SK-N-SH treated with all-trans-retinoic acid at 6 μM for 48 hours (cell line): ENCODE measurements around the gene QSOX1.

Experiments used
- ARNTL ChIP-seq: fragments of 450-650 bp; formaldehyde crosslinking; IDR thresholded peaks from 2 replicates; pipeline ENCODE4 v1.5.0; 2020; ENCODE audit warnings: low read depth, mild to moderate bottlenecking, moderate library complexity, borderline replicate concordance
- CREB5 ChIP-seq: fragments of 250-450 bp; sonication (Bioruptor Pico); IDR thresholded peaks from 2 replicates; pipeline ENCODE4 v1.5.1; 2020; ENCODE audit warnings: low read depth, mild to moderate bottlenecking, moderate library complexity
- GLIS3 ChIP-seq: fragments of 250-450 bp; sonication (Bioruptor Pico); IDR thresholded peaks from 2 replicates; pipeline ENCODE4 v1.5.0; 2020; ENCODE audit warnings: mild to moderate bottlenecking, moderate library complexity
- RARB ChIP-seq: fragments of 250-450 bp; sonication (Bioruptor Pico); IDR thresholded peaks from 2 replicates; pipeline ENCODE4 v1.8.0; 2021; ENCODE audit warnings: mild to moderate bottlenecking, moderate library complexity
- SNAI2 ChIP-seq: fragments of 250-450 bp; sonication (Bioruptor Pico); IDR thresholded peaks from 2 replicates; pipeline ENCODE4 v1.5.0; 2020; ENCODE audit warnings: mild to moderate bottlenecking, moderate library complexity
- ZFP30 ChIP-seq: fragments of 450-650 bp; formaldehyde crosslinking; IDR thresholded peaks from 2 replicates; pipeline ENCODE4 v1.5.0; 2022; ENCODE audit warnings: mild to moderate bottlenecking, moderate library complexity
- ZNF8 ChIP-seq: fragments of 450-650 bp; formaldehyde crosslinking; IDR thresholded peaks from 2 replicates; pipeline ENCODE4 v1.5.0; 2020; ENCODE audit warnings: mild to moderate bottlenecking, moderate library complexity
- TF ChIP-seq, protein P1 (sequence below): fragments of 250-450 bp; sonication (Bioruptor Pico); IDR thresholded peaks from 2 replicates; pipeline ENCODE4 v1.8.0; 2020; ENCODE audit warnings: mild to moderate bottlenecking, moderate library complexity, borderline replicate concordance
- TF ChIP-seq, protein P2 (sequence below): fragments of 250-450 bp; sonication (Bioruptor Pico); IDR thresholded peaks from 2 replicates; pipeline ENCODE4 v1.5.1; 2021; ENCODE audit warnings: mild to moderate bottlenecking, moderate library complexity

GRCh38 chr1:180143359-180143758 lies 11.3 kb upstream of the QSOX1 start:
- TF ChIP-seq GLIS3 (CRISPR knock-in tag) (no peak), ZNF8 (CRISPR knock-in tag) (no peak), RARB (CRISPR knock-in tag) (no peak), CREB5 (CRISPR knock-in tag) (no peak), ARNTL (CRISPR knock-in tag) (no peak), SNAI2 (CRISPR knock-in tag) (no peak), ZFP30 (CRISPR knock-in tag) (no peak)
- TF ChIP-seq, protein P1, sequence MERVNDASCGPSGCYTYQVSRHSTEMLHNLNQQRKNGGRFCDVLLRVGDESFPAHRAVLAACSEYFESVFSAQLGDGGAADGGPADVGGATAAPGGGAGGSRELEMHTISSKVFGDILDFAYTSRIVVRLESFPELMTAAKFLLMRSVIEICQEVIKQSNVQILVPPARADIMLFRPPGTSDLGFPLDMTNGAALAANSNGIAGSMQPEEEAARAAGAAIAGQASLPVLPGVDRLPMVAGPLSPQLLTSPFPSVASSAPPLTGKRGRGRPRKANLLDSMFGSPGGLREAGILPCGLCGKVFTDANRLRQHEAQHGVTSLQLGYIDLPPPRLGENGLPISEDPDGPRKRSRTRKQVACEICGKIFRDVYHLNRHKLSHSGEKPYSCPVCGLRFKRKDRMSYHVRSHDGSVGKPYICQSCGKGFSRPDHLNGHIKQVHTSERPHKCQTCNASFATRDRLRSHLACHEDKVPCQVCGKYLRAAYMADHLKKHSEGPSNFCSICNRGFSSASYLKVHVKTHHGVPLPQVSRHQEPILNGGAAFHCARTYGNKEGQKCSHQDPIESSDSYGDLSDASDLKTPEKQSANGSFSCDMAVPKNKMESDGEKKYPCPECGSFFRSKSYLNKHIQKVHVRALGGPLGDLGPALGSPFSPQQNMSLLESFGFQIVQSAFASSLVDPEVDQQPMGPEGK (CRISPR knock-in tag), result no peak
- TF ChIP-seq, protein P2, sequence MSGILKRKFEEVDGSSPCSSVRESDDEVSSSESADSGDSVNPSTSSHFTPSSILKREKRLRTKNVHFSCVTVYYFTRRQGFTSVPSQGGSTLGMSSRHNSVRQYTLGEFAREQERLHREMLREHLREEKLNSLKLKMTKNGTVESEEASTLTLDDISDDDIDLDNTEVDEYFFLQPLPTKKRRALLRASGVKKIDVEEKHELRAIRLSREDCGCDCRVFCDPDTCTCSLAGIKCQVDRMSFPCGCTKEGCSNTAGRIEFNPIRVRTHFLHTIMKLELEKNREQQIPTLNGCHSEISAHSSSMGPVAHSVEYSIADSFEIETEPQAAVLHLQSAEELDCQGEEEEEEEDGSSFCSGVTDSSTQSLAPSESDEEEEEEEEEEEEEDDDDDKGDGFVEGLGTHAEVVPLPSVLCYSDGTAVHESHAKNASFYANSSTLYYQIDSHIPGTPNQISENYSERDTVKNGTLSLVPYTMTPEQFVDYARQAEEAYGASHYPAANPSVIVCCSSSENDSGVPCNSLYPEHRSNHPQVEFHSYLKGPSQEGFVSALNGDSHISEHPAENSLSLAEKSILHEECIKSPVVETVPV (CRISPR knock-in tag), result no peak
